A549 (cell line): ENCODE data around the gene BANF2. TPM values are rescaled to one million over a fixed set of nuclear protein-coding genes. Genes with fewer than 3 reads are reported as not detected.

ENCODE experiments used
- ATAC-seq, 2 experiments: fragments of 200-7000 bp in 1 of 2; fragments of >200 bp in 1 of 2; cut with Nextera tagmentation in 1 of 2; cut with Tn5 transposase in 1 of 2; 3 replicates each; pipeline versions ENCODE4 v1.8.0 to v1.9.1; 2018 to 2020; ENCODE audit warnings: mild to moderate bottlenecking in 1 of 2, moderate library complexity in 1 of 2
- CTCF ChIA-PET: fragments of 300-600 bp; sonication (Branson Sonifier 250); formaldehyde crosslinking; extraction: SDS; loops from one replicate; lab custom pipeline; 2021; ENCODE audit warnings: antibody characterized with exemption, inconsistent platforms; lab: Yijun Ruan, JAX
- POLR2A ChIA-PET: fragments of 350-600 bp; formaldehyde crosslinking; extraction: SDS; loops from one replicate; lab custom pipeline; 2021; ENCODE audit warnings: antibody characterized with exemption, inconsistent platforms; lab: Yijun Ruan, JAX
- DNase-seq, 2 experiments: peaks; one replicate each; pipeline versions ENCODE4 v3.0.0 to v3.0.0-alpha.2; 2011 to 2016; ENCODE audit warnings: low read depth in 1 of 2, low spot score in 1 of 2
- FAIRE-seq: peaks from 2 replicates; lab custom pipeline; 2011; peaks lifted over from hg19 to GRCh38; lab: Jason Lieb, UNC
- H3K27ac ChIP-seq, 2 experiments: fragments of >200 bp; sonication (Bioruptor Twin); formaldehyde crosslinking; 3 replicates each; pipeline ENCODE4 v1.5.1; 2016 to 2017
- H3K4me1 ChIP-seq: fragments of >200 bp; sonication (Bioruptor Twin); formaldehyde crosslinking; 3 replicates; pipeline ENCODE4 v1.6.1; 2016
- H3K4me2 ChIP-seq: fragments of >200 bp; sonication (Bioruptor Twin); formaldehyde crosslinking; 3 replicates; pipeline ENCODE4 v1.6.1; 2016
- H3K4me3 ChIP-seq: fragments of >200 bp; sonication (Bioruptor Twin); formaldehyde crosslinking; 3 replicates; pipeline ENCODE4 v1.5.1; 2016
- H3K9me3 ChIP-seq: fragments of >200 bp; sonication (Bioruptor Twin); formaldehyde crosslinking; 3 replicates; pipeline ENCODE4 v1.6.1; 2016
- CBX2 ChIP-seq: fragments of 200-600 bp; sonication (generic); IDR thresholded peaks from 2 replicates; pipeline ENCODE4 v1.6.1; 2016; ENCODE audit warnings: low read depth, mild to moderate bottlenecking, borderline replicate concordance
- CEBPB ChIP-seq, 2 experiments: fragments of >200 bp in 1 of 2; sonication (Bioruptor Twin) in 1 of 2; formaldehyde crosslinking in 1 of 2; IDR thresholded peaks; 2 replicates each; pipeline ENCODE4 v1.6.1; 2012 to 2016
- EP300 ChIP-seq, 2 experiments: fragments of >200 bp; sonication (Bioruptor Twin); formaldehyde crosslinking; IDR thresholded peaks; 2 replicates in 1 of 2; 3 replicates in 1 of 2; pipeline ENCODE4 v1.6.1; 2016 to 2017
- FOSL2 ChIP-seq, 2 experiments: fragments of 450-650 bp in 1 of 2; fragments of >200 bp in 1 of 2; sonication (Bioruptor Twin) in 1 of 2; formaldehyde crosslinking; IDR thresholded peaks; 2 replicates each; pipeline versions ENCODE4 v1.5.0 to v1.6.1; 2016 to 2020; ENCODE audit warnings: mild to moderate bottlenecking in 1 of 2, moderate library complexity in 1 of 2
- HEYL ChIP-seq: fragments of 250-450 bp; sonication (Bioruptor Pico); IDR thresholded peaks from 2 replicates; pipeline ENCODE4 v1.8.0; 2021; ENCODE audit warnings: mild to moderate bottlenecking, moderate library complexity
- JUN ChIP-seq, 2 experiments: fragments of >200 bp; sonication (Bioruptor Twin); formaldehyde crosslinking; IDR thresholded peaks; 2 replicates in 1 of 2; 3 replicates in 1 of 2; pipeline ENCODE4 v1.6.1; 2016 to 2017
- KDM1A ChIP-seq: fragments of 200-600 bp; sonication (generic); IDR thresholded peaks from 2 replicates; pipeline ENCODE4 v1.6.1; 2016; ENCODE audit warnings: low read depth, mild to moderate bottlenecking
- MYC ChIP-seq: IDR thresholded peaks from 2 replicates; pipeline ENCODE4 v1.6.1; 2012; ENCODE audit warnings: mild to moderate bottlenecking, inconsistent platforms, low read length, improper control_type of control experiment, borderline replicate concordance
- NPAS2 ChIP-seq: fragments of 250-450 bp; sonication (Bioruptor Pico); IDR thresholded peaks from 2 replicates; pipeline ENCODE4 v1.8.0; 2022; ENCODE audit warnings: mild to moderate bottlenecking, moderate library complexity, borderline replicate concordance
- PHF8 ChIP-seq: fragments of 200-600 bp; sonication (generic); IDR thresholded peaks from 2 replicates; pipeline ENCODE4 v1.6.1; 2016; ENCODE audit warnings: low read depth, mild to moderate bottlenecking, antibody characterized with exemption, moderate library complexity, borderline replicate concordance
- POLR2A ChIP-seq: IDR thresholded peaks from 2 replicates; pipeline ENCODE4 v1.6.1; 2012; ENCODE audit warnings: mild to moderate bottlenecking, low read length
- RARB ChIP-seq: fragments of 250-450 bp; sonication (Bioruptor Pico); IDR thresholded peaks from 2 replicates; pipeline ENCODE4 v1.8.0; 2021; ENCODE audit warnings: mild to moderate bottlenecking, moderate library complexity
- RCOR1 ChIP-seq: fragments of 150-350 bp; IDR thresholded peaks from 2 replicates; pipeline ENCODE4 v1.6.1; 2014; ENCODE audit warnings: antibody characterized with exemption, low read length, low read depth
- SMC3 ChIP-seq: fragments of >200 bp; sonication (Bioruptor Twin); formaldehyde crosslinking; IDR thresholded peaks from 3 replicates; pipeline ENCODE4 v1.6.1; 2018; ENCODE audit warnings: inconsistent platforms
- SREBF2 ChIP-seq: fragments of 450-650 bp; IDR thresholded peaks from 2 replicates; pipeline ENCODE4 v1.6.1; 2014; ENCODE audit warnings: mild to moderate bottlenecking, moderate library complexity
- ZFP36 ChIP-seq: fragments of 450-650 bp; IDR thresholded peaks from 2 replicates; pipeline ENCODE4 v1.6.1; 2014; ENCODE audit warnings: borderline replicate concordance; ENCODE audit not compliant: partially characterized antibody
- ZNF302 ChIP-seq: fragments of 250-450 bp; sonication (Bioruptor Pico); IDR thresholded peaks from 2 replicates; pipeline ENCODE4 v1.9.0; 2021; ENCODE audit warnings: inconsistent platforms, mild to moderate bottlenecking, moderate library complexity
- WGBS: methylation state at CpG from one replicate; pipeline ENCODE4 v1.1.6; 2017; ENCODE audit errors: missing lambda C conversion rate; 5-methylcytosine and 5-hydroxymethylcytosine counted together
- polyA plus RNA-seq, 4 experiments: library from polyadenylated mRNA; depleted of rRNA in 3 of 4; stranded (reverse); fragments of >200 nt; fragmentation: RNase III in 1 of 4; extraction: RNeasy Plus Mini Kit Qiagen cat#74134 plus additional on column Dnase treatment in 1 of 4; gene quantifications; 2 replicates in 3 of 4; 3 replicates in 1 of 4; pipeline ENCODE4 v1.2.3, GENCODE V29; 2011 to 2017
- TF ChIP-seq, protein P1 (sequence below): IDR thresholded peaks from 2 replicates; pipeline ENCODE4 v1.6.1; 2012
- TF ChIP-seq, protein P2 (sequence below): fragments of 150-350 bp; IDR thresholded peaks from 2 replicates; pipeline ENCODE4 v1.6.1; 2014; ENCODE audit warnings: low read depth, mild to moderate bottlenecking, low read length
- TF ChIP-seq, protein P3 (sequence below): fragments of >200 bp; sonication (Bioruptor Twin); formaldehyde crosslinking; IDR thresholded peaks from 3 replicates; pipeline ENCODE4 v1.5.1; 2016
- TF ChIP-seq, protein P4 (sequence below): IDR thresholded peaks from 2 replicates; pipeline ENCODE4 v1.6.1; 2012; ENCODE audit warnings: low read depth, borderline replicate concordance
- TF ChIP-seq, protein P5 (sequence below): fragments of 250-450 bp; sonication (Bioruptor Pico); IDR thresholded peaks from 2 replicates; pipeline ENCODE4 v1.5.0; 2020; ENCODE audit warnings: low read depth, mild to moderate bottlenecking, moderate library complexity

The BANF2 gene
- polyA plus RNA-seq, 2 of the 4 experiments (the other 2 are of a cell fraction), result not detected

DNA sequence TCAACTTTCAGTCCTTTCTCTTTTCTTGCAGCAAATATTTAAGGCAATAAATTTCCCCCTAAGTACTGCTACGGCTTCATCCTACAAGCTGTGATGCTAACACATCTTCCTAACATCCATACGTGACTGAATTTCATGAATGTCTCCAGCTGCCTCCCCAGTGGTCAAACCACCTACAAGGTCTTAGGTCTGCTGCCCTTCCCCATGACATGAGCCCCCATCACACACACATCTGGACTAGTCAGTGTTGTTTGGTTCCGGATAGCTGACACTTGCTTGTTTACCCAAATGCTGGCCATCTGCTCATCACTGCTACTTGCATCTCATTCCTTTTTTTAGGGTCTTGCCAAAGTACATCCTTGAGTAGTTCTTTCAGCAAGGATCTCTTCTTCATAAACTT, 32.3 kb upstream of the BANF2 start:
- CTCF ChIA-PET, result interaction anchor here (1.2 to 1.7 kb wide), 5 partner anchors 9 to 329 kb away, joined by 3 to 9 read pairs (median 5); partner anchors contain the start of gene RRBP1
- FAIRE-seq, result no peak

DNA sequence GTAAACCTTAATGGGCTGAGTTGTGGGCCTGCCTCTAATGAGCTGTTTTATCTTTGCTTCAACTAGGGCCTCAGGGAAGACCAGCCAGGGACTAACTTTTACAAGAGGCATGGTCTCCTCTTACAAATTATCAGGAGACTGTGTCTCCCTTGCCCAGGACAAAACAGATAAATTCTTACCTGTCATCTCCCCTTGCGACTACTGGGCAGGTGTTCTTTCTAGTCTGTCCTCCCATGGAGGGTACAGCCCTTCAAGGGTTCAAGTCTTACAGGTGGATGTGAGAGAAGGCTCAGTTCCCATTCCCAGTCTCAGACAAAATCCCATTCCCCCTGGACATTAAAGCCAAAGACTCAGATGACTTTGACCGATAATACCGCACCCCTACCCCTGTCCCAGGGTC, 31.3 kb upstream of the BANF2 start:
- H3K4me2 ChIP-seq, result no peak overlapping the region
- H3K4me1 ChIP-seq, result peaks cover 9% of the 10 kb centered on the region
- WGBS, result 96% methylated on average over 3 of the region's 3 CpGs
- ChIA-PET CTCF (interaction anchor here (0.5 to 1.7 kb wide), 6 partner anchors 11 to 328 kb away, joined by 3 to 9 read pairs (median 4); partner anchors contain the start of gene RRBP1), POLR2A (no interaction called here)
- ATAC-seq, result no peak
- no peak overlapping the region for H3K4me3 ChIP-seq
- no peak for TF ChIP-seq RCOR1
- no peak for TF ChIP-seq SMC3
- no peak for TF ChIP-seq KDM1A
- no peak for TF ChIP-seq CEBPB (IDR thresholded peaks at IDR 0.05)
- no peak for FAIRE-seq
- no peak overlapping the region for H3K27ac ChIP-seq
- no peaks in the 10 kb centered on the region for H3K9me3 ChIP-seq
- no peak for DNase-seq

More for the DNA sequence above, 32.3 kb upstream of the BANF2 start:
- no peak overlapping the region for H3K4me2 ChIP-seq
- H3K4me1 ChIP-seq, result peaks cover 11% of the 10 kb centered on the region
- no peak for ATAC-seq
- TF ChIP-seq KDM1A (no peak), EP300 (IDR thresholded peaks at IDR 0.05) (no peak), ZFP36 (no peak), SREBF2 (no peak), ZNF302 (no peak), POLR2A (no peak), HEYL (CRISPR knock-in tag) (no peak), MYC (no peak), RARB (CRISPR knock-in tag) (no peak), FOSL2 (IDR thresholded peaks at IDR 0.05) (no peak), FOSL2 (CRISPR knock-in tag; IDR thresholded peaks at IDR 0.05) (no peak)
- TF ChIP-seq, protein P1, sequence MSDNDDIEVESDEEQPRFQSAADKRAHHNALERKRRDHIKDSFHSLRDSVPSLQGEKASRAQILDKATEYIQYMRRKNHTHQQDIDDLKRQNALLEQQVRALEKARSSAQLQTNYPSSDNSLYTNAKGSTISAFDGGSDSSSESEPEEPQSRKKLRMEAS, result no peak
- TF ChIP-seq, protein P2, sequence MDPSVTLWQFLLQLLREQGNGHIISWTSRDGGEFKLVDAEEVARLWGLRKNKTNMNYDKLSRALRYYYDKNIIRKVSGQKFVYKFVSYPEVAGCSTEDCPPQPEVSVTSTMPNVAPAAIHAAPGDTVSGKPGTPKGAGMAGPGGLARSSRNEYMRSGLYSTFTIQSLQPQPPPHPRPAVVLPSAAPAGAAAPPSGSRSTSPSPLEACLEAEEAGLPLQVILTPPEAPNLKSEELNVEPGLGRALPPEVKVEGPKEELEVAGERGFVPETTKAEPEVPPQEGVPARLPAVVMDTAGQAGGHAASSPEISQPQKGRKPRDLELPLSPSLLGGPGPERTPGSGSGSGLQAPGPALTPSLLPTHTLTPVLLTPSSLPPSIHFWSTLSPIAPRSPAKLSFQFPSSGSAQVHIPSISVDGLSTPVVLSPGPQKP, result no peak
- TF ChIP-seq, protein P3, sequence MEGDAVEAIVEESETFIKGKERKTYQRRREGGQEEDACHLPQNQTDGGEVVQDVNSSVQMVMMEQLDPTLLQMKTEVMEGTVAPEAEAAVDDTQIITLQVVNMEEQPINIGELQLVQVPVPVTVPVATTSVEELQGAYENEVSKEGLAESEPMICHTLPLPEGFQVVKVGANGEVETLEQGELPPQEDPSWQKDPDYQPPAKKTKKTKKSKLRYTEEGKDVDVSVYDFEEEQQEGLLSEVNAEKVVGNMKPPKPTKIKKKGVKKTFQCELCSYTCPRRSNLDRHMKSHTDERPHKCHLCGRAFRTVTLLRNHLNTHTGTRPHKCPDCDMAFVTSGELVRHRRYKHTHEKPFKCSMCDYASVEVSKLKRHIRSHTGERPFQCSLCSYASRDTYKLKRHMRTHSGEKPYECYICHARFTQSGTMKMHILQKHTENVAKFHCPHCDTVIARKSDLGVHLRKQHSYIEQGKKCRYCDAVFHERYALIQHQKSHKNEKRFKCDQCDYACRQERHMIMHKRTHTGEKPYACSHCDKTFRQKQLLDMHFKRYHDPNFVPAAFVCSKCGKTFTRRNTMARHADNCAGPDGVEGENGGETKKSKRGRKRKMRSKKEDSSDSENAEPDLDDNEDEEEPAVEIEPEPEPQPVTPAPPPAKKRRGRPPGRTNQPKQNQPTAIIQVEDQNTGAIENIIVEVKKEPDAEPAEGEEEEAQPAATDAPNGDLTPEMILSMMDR, result no peak
- TF ChIP-seq, all 56 proteins: peak for 0
- POLR2A ChIA-PET, result no interaction called here
- H3K9me3 ChIP-seq, result no peaks in the 10 kb centered on the region
- H3K4me3 ChIP-seq, result no peak overlapping the region
- 93% methylated on average over 3 of the region's 3 CpGs for WGBS
- H3K27ac ChIP-seq, result no peak overlapping the region
- DNase-seq, result no peak

DNA sequence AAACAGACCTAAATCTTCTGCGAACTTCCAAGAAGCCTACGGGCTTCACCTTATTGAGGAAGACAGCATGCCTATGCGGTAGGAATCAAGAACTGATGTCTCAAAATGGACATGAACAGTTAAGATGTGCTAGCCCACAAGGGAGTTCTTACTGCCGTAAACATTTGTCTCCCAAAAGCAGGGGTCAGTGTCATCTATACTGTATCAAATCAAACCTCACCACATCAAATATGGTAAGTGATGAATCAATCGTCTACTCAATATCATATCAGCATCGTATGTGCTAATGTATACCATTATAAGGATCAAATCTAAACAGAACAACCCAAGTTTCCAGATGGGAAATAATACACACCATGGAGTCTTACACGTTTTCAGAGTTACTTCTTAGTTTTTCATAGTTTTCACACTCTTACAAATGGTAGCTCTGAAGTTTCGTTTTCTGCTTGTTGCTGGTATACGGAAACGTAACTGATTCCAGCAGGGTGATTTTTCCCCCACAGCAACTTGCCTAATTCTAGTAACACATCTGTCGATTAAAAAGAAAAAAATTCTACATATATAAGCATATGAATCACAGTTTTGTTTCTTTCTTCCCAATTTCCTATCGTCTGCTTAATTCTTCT, 30.3 kb upstream of the BANF2 start:
- TF ChIP-seq NPAS2 (no peak), SREBF2 (no peak), JUN (IDR thresholded peaks at IDR 0.05) (no peak), MYC (no peak), CBX2 (no peak), PHF8 (no peak)
- TF ChIP-seq, protein P1, result no peak
- TF ChIP-seq, protein P4, sequence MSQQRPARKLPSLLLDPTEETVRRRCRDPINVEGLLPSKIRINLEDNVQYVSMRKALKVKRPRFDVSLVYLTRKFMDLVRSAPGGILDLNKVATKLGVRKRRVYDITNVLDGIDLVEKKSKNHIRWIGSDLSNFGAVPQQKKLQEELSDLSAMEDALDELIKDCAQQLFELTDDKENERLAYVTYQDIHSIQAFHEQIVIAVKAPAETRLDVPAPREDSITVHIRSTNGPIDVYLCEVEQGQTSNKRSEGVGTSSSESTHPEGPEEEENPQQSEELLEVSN, result no peak
- TF ChIP-seq, protein P5, sequence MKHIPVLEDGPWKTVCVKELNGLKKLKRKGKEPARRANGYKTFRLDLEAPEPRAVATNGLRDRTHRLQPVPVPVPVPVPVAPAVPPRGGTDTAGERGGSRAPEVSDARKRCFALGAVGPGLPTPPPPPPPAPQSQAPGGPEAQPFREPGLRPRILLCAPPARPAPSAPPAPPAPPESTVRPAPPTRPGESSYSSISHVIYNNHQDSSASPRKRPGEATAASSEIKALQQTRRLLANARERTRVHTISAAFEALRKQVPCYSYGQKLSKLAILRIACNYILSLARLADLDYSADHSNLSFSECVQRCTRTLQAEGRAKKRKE (CRISPR knock-in tag), result no peak
- TF ChIP-seq, all 56 proteins: peak for 0
- Histone ChIP-seq H3K4me3 (no peak overlapping the region), H3K27ac (no peak overlapping the region), H3K9me3 (no peaks in the 10 kb centered on the region), H3K4me1 (peaks cover 9% of the 10 kb centered on the region), H3K4me2 (no peak overlapping the region)
- DNase-seq (no peak), ATAC-seq (no peak), FAIRE-seq (no peak)
- ChIA-PET CTCF (no interaction called here), POLR2A (no interaction called here)
- WGBS, result 91% methylated on average over 12 of the region's 12 CpGs
